DOHH2 (cell line): ENCODE results near the gene TMA7.

Experiments
- H3F3A ChIP-seq: fragments of 200-600 bp; sonication (generic), shearing (Covaris generic); 2 replicates; pipeline ENCODE4 v1.6.0; 2016; ENCODE audit warnings: antibody characterized with exemption, mild to moderate bottlenecking; ENCODE audit not compliant: control insufficient read depth, insufficient read depth
- H3K27ac ChIP-seq: fragments of 200-600 bp; sonication (generic); 2 replicates; pipeline ENCODE4 v1.5.1; 2014; ENCODE audit warnings: low read depth, mild to moderate bottlenecking, low read length, moderate library complexity
- H3K27me3 ChIP-seq: fragments of 200-600 bp; sonication (generic); 2 replicates; pipeline ENCODE4 v1.6.1; 2014; ENCODE audit warnings: mild to moderate bottlenecking, low read length, mixed read lengths; ENCODE audit not compliant: control insufficient read depth
- H3K36me3 ChIP-seq: fragments of 200-600 bp; sonication (generic); 2 replicates; pipeline ENCODE4 v1.6.1; 2014; ENCODE audit warnings: mild to moderate bottlenecking, low read length, moderate library complexity, mixed read lengths; ENCODE audit not compliant: control insufficient read depth
- H3K4me1 ChIP-seq: fragments of 200-600 bp; sonication (generic); 2 replicates; pipeline ENCODE4 v1.6.1; 2014; ENCODE audit warnings: mild to moderate bottlenecking, low read length, mixed read lengths; ENCODE audit not compliant: control insufficient read depth
- H3K4me2 ChIP-seq: fragments of 200-600 bp; sonication (generic); 2 replicates; pipeline ENCODE4 v1.6.0; 2014; ENCODE audit warnings: mild to moderate bottlenecking, low read length, moderate library complexity
- H3K4me3 ChIP-seq: fragments of 200-600 bp; sonication (generic); 2 replicates; pipeline ENCODE4 v1.5.1; 2014; ENCODE audit warnings: mild to moderate bottlenecking, low read length, mixed read lengths
- H3K79me2 ChIP-seq: fragments of 200-600 bp; sonication (generic); 2 replicates; pipeline ENCODE4 v1.6.1; 2014; ENCODE audit warnings: mild to moderate bottlenecking, low read length, mixed read lengths; ENCODE audit not compliant: control insufficient read depth
- H3K9me2 ChIP-seq: fragments of 200-600 bp; sonication (generic); replicated peaks from 2 replicates; pipeline ENCODE4 v1.6.1; 2014; ENCODE audit warnings: mild to moderate bottlenecking, low read length, mixed read lengths; ENCODE audit not compliant: control insufficient read depth
- H3K9me3 ChIP-seq: fragments of 200-600 bp; sonication (generic); 2 replicates; pipeline ENCODE4 v1.6.1; 2014; ENCODE audit warnings: antibody characterized with exemption, low read length, mixed read lengths; ENCODE audit not compliant: control insufficient read depth, insufficient read depth
- H4K20me1 ChIP-seq: fragments of 200-600 bp; sonication (generic); 2 replicates; pipeline ENCODE4 v1.6.0; 2014; ENCODE audit warnings: low read depth, mild to moderate bottlenecking, antibody characterized with exemption, low read length, moderate library complexity; ENCODE audit not compliant: control insufficient read depth, insufficient read depth
- CTCF ChIP-seq: fragments of 200-600 bp; sonication (generic); IDR thresholded peaks from one replicate; pipeline ENCODE4 v1.5.1; 2014; ENCODE audit warnings: antibody characterized with exemption, mild to moderate bottlenecking, low read depth, low read length; ENCODE audit not compliant: poor library complexity, severe bottlenecking
- EZH2phosphoT487 ChIP-seq: fragments of 200-600 bp; sonication (generic); IDR thresholded peaks from 2 replicates; pipeline ENCODE4 v1.6.1; 2017; ENCODE audit warnings: borderline replicate concordance, mild to moderate bottlenecking, antibody characterized with exemption, low read length, moderate library complexity, mixed read lengths

Gene TMA7

GRCh38 chr3:48403533-48404439 is 36.3 kb upstream of the TMA7 start:
- H3K9me3 ChIP-seq = no peaks in the 10 kb centered on the region
- no peaks in the 10 kb centered on the region for H3K9me2 ChIP-seq
- no peaks in the 10 kb centered on the region for H4K20me1 ChIP-seq
- no peaks in the 10 kb centered on the region for H3K36me3 ChIP-seq
- no peak overlapping the region for H3K27ac ChIP-seq
- no peaks in the 10 kb centered on the region for H3K79me2 ChIP-seq
- H3K4me2 ChIP-seq = no peak overlapping the region
- H3K4me3 ChIP-seq = no peak overlapping the region
- no peaks in the 10 kb centered on the region for H3K27me3 ChIP-seq
- TF ChIP-seq CTCF (no peak), EZH2phosphoT487 (no peak)
- H3K4me1 ChIP-seq = no peaks in the 10 kb centered on the region
- H3F3A ChIP-seq = no peaks in the 10 kb centered on the region

- H3K4me3 ChIP-seq = no peak overlapping the region
- no peaks in the 10 kb centered on the region for H3K27me3 ChIP-seq
- H3K9me3 ChIP-seq = no peaks in the 10 kb centered on the region
- no peaks in the 10 kb centered on the region for H3K79me2 ChIP-seq
- H3F3A ChIP-seq = no peaks in the 10 kb centered on the region
- H3K36me3 ChIP-seq = no peaks in the 10 kb centered on the region
- H3K4me2 ChIP-seq = no peak overlapping the region
- H3K27ac ChIP-seq = no peak overlapping the region
- TF ChIP-seq CTCF = no peak
- TF ChIP-seq EZH2phosphoT487 = no peak
- no peaks in the 10 kb centered on the region for H3K4me1 ChIP-seq
- no peaks in the 10 kb centered on the region for H4K20me1 ChIP-seq
- H3K9me2 ChIP-seq = no peaks in the 10 kb centered on the region
Measured at GRCh38 chr3:48404440-48405342, 35.4 kb upstream of the TMA7 start.

- Histone ChIP-seq H4K20me1 (no peaks in the 10 kb centered on the region), H3F3A (no peaks in the 10 kb centered on the region), H3K27me3 (no peaks in the 10 kb centered on the region), H3K9me3 (no peaks in the 10 kb centered on the region), H3K4me1 (no peaks in the 10 kb centered on the region), H3K4me2 (no peak overlapping the region), H3K4me3 (no peak overlapping the region), H3K9me2 (no peaks in the 10 kb centered on the region), H3K36me3 (no peaks in the 10 kb centered on the region), H3K79me2 (no peaks in the 10 kb centered on the region), H3K27ac (no peak overlapping the region)
- TF ChIP-seq CTCF (no peak), EZH2phosphoT487 (no peak)
Measured at GRCh38 chr3:48405343-48405881, 34.6 kb upstream of the TMA7 start.
